Mesenteric fat pad (tissue), 1 donor: ENCODE results near the gene VIT. TPM values are rescaled to one million over a fixed set of nuclear protein-coding genes. Genes with fewer than 3 reads are reported as not detected.
"Not testable (repeated sequence)": the region's sequence is repeated elsewhere in the genome, so short reads cannot be mapped to it uniquely, and the experiment has no call there.

Experiments
- DNase-seq: peaks from one replicate; pipeline ENCODE4 v3.0.0-alpha.2; 2020; ENCODE audit warnings: low spot score
- total RNA-seq: library from RNA; stranded (reverse); fragmentation: NEBNext Ultra II Directional; extraction: Animal tissue kit (Norgen Biotek cat#: 25700); gene quantifications from one replicate; pipeline ENCODE4 v1.2.1, GENCODE V29; 2021
- donor health status: DM: yes; HTN: yes; CAD: no.

Gene VIT
- total RNA-seq, 1 donor from 2014 or later: 5.0 TPM

DNA sequence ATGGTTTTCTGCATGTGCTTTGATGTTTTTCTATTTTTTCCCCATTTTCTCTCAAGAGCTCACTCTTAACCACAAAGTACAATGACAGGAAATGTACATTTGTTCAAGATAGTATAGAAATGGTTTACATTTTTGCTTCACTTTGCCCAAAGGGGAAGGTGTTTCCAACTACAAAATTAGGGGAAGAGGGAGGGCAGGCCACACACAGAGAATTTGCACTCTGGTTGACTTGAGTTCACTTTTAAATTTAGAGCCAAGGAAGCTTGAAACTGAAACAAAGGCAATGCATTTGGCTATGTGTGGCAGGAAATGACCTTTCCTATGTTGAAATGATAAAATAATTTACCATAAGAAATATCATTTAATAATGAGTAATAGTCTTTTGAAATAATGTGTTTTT lies 19.1 kb upstream of the VIT start:
- no peak for DNase-seq

DNA sequence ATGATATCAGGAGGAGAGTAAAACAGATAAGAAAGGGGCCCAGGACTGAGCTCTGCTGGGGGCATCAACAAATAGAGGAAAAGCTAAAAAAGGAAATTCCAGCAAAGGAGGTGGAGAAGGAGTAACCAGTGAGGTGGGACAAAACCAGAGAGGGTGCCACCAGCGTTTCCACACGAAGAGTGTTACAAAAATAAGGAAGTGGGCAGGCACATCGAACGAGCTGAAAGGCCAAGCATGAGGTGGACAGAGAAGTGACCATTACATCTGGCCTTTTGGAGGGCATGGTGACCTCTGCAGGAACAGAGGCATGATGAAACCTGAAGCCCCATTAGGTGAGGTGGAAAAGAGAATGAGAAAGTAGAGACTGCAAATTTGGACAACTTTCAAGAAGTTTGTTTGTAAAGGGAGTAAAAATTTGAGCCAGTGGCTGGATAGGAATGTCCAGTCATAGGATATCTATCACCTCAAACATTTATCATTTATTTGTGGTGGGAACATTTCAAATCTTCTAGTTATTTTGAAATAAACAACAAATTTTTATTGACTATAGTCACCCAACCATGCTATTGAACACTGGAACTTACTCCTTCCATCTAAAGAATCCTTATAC lies 18.4 kb upstream of the VIT start:
- DNase-seq: no peak

DNA sequence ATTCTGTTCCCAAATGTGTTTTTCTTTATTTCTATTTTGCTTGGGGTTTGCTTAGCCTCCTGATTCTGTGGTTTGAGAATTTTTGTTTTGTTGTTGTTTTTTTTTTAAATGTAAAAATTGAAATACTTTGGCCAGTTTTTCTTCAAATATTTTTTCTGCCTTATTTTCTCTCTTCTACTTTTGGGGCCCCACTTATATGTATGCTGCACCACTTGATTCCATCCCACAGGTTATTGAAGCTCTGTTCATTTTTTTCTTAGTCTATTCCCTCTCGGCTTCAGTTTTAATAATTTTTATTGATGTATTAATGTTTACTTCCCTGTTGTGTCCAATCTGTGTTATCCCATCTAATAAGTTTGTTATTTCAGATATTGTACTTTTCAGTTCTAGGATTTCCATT lies 17.7 kb upstream of the VIT start:
- DNase-seq: no peak

DNA sequence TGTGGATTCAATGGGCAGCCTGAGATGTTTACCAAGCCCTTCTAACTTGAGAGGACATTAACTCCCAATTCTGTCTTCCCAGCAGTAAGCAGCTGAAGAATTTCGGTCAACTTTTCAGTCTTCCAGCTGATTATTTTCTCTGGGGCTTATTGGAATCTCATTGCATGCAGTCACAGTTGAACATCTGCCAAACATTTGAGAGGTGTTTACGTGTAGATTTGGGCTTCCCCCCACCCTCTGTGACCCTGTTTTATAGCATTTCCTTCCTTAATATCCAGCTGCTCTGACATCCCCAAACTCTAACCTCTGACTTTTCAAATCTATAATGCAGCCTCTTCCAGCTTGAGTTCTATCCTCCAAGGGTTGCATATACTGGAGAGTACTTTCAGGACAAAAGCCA lies 16.5 kb upstream of the VIT start:
- DNase-seq: no peak

DNA sequence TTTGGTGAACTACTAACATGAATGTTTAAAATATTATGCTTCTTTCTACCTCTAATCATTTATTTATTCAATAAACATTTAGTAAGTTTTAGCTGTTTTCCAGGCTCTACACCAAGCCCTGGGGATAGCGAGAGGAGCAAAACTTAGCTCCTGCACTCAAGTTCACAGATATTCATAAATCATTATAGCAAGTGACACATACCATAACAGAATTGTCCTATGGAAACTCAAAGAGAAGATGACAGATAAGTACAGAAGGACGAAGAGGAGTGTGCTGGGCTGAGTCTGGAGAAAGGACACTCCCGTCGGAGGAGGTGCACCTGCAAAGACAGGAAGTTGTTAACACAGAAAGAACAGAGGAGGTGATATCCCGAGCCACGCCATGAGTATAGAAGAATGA lies 13.9 kb upstream of the VIT start:
- DNase-seq: no peak

DNA sequence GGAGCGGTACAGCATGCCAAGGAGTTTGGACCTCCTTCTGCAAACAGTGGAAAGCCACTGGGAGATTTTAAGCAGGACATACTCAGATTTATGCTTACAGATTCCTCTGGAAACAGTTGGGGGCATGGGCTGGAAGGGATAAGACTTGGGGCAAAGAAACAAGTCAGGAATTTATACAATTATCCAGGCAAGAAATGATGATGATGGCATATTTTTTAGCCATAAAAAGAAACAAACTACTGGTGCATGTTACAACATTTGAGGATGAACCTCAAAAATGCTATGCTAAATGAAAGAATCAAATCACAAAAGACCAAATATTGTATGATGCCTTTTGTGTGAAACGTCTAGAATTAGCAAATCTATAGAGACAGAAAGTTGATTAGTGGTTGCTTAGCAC lies 13.5 kb upstream of the VIT start:
- no peak for DNase-seq

DNA sequence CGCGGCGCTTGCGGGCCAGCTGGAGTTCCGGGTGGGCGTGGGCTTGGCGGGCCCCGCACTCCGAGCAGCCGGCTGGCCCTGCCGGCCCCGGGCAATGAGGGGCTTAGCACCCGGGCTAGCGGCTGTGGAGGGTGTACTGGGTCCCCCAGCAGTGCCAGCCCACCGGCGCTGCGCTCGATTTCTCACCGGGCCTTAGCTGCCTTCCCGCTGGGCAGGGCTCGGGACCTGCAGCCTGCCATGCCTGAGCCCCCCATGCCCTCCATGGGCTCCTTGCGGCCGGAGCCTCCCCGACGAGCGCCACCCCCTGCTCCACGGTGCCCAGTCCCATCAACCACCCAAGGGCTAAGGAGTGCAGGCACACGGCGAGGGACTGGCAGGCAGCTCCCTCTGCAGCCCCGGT lies 8.2 kb upstream of the VIT start:
- DNase-seq: not testable (repeated sequence)

DNA sequence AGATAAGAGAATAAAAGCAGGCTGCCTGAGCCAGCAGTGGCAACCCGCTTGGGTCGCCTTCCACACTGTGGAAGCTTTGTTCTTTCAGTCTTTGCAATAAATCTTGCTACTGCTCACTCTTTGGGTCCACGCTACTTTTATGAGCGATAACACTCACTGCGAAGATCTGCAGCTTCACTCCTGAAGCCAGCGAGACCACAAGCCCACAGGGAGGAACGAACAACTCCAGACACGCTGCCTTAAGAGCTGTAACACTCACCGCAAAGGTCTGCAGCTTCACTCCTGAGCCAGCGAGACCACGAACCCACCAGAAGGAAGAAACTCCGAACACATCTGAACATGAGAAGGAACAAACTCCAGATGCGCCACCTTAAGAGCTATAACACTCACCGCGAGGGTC lies 7.5 kb upstream of the VIT start:
- not testable (repeated sequence) for DNase-seq

DNA sequence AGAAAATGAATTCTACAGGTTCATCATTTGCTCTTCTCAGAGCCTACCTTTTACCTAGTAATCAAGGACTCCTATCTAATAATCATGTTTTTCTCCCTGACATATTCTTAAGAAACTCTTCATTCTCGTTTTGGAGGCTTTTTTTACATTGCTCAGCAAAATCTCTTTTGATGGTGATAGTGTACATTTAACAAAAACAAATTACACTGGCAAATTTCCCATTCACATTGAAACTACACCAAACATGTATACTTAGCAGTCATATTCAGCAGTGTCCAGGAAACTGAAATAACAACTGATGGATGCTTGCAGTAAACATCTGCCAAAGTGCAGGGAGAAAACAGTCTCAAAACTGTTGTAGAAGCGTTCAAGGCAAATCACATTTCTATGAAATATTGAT lies 4.4 kb upstream of the VIT start:
- DNase-seq: no peak

DNA sequence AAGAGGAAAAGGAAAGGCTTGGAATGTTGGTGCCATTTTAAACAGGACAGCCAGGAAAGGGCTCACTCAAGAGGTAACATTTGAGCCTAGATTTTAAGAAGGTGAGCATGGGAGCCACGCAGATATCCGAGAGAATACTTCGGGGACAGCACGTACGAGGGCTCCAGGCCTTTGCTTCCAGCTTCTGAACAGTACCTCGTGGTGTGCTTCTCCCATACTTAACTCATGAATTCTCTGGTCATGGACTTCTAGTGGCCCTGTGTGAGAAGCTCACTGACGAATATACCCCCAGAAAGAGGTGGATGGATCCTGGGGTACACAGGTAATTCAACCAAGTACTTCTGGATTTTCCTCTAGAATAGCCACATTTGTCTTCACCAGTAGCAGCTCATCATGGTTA lies 2.7 kb upstream of the VIT start:
- DNase-seq: no peak

DNA sequence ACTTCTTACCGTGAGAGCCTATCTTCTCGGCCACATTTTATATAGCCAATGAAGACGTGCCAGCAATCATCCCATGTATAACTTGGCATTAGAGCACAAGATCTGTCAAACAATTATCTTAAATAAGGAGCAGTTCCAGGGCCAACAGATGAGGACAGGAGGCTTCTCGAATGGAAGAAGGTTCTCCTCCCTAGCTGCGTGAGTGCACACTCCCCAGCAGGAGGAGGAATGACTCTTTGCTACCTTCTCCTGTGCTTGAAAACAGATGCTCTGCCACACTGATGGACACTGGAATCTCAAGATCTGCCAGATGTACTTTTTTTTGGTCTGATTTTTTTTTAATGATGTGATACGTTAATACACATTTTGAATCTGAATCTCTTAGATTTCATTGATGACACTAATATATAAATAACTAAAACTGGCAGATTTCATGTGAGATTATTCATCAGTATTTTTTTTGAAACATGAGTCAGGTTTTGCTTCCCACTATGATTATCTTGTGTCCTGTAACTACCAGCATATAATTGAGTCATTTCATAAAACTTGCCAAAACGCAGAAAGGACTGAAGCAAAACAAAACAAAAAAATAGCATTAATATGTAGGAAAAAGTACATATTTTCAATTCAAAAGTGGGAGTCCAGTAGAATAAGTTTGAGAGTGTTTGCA lies 626 bp upstream of the VIT start:
- DNase-seq: no peak

DNA sequence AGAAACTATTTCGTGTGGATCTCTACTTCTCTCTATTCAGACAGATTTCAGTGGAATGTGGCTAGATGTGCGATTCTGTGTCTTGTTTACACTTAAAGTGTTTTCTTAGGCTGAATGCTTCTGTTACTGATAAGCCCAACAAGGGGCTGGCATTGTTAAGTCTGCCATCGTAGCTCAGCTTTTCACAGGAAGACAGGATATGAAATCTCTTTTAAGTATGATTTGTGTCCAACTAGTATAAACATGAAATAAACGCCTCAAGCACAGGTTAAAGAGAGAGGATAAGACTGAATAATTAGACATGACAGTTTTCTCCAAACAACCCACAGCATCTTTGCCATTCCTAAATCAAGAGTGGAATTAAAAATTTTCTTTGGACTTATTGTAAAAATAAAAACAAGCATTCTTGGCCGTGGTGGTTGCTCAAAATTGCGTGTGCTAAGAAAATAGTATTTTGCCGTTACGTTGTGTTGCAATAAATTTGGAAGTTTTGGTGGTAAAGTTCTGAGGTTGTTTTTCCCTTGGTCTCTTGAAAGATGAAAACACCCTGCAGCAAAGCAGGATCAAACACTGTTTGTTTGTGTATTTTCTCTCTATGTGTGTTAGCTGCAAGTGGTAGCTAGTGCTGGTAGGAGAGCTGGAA lies 1.0 kb downstream of the VIT start:
- DNase-seq: no peak

DNA sequence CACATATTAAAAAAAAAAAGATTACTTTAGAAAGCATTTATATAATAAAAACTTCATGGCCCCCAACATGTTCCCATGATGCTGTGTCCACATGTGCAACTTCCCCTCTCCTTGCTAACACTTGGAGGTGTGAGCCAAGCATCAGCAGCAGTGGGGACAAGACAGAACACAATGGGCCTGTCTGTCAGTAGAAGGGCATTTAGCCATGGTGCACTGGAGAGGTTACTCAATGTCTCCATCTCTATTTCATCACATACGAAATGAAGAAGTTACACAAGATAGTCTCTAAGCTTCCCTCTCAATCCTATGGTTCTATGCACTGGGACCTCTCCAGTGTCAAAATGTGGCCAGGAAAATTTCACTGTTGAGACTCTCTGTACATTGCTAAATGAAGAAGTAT lies 2.5 kb downstream of the VIT start:
- DNase-seq: no peak

DNA sequence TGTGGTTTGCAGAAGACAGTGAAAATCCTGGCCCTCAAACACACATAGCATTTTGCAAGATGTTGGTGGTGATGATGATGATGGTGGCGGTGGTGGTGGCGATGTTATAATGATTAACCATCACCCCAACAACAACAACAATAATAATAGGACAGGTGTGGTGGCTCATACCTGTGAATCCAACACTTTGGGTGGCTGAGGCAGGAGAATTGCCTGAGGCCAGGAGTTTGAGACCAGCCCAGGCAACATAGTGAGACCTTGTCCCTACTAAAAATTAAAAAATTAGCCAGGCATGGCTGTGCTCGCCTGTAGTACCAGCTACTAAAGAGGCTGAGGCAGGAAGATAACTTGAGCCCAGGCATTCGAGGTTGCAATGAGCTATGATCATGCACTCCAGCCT lies 3.8 kb downstream of the VIT start:
- DNase-seq: no peak

DNA sequence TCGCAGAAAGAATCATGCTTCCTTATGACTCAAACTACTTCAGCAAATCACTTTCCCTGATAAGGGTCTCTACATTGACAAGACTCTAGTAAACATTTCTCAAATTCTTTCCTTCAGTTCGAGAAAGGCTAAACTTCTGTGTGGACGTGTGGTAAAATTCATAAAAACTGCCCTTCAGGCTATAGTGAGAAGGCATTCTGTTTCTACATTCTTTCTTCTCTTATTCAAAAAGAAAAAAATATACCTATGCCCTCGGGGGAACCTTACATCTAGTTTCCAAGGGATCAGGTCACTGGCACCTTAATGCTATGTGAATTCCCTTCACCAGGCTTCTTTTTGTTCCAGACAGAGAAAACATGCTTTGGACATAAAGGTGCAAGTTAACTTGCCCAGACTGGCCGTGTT lies 4.9 kb downstream of the VIT start:
- no peak for DNase-seq

DNA sequence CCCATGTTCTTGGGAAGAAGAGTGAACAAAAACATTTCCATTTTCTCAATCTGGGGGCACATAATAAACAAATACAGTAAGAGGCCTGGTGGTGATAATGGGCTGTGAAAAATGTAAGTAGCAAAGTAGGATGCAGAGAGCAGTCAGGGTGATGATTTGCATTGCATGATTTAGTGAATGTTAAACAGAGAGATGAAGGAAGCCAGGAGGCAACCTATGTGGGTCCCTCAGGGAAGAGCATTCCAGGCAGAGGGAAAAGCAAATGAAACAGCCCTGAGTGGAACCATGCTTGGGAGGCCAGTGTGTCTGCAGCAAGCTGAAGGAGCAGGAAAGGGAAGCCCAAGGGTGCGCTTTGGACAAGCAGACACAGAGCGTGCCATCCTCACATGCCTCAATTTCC lies 5.4 kb downstream of the VIT start:
- DNase-seq: no peak

DNA sequence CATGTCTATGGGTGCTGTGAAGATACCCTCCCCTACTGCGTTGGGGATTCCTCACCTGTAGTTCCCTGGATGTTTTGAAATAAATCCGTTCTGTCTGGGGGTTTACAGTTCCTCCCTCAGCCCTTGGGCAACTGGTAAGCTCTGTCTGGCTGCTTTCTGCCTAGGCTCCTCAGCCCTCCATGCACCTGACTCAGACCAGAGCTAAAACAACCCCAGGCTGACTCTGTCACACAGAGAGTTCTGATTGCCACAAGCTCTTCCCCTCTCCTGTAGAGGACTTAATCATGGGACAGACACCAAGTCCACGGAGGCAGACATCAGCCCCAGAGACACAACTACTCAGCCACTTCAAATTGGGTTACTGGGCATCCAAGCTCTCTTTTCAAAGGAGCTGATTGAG lies 6.3 kb downstream of the VIT start:
- no peak for DNase-seq

DNA sequence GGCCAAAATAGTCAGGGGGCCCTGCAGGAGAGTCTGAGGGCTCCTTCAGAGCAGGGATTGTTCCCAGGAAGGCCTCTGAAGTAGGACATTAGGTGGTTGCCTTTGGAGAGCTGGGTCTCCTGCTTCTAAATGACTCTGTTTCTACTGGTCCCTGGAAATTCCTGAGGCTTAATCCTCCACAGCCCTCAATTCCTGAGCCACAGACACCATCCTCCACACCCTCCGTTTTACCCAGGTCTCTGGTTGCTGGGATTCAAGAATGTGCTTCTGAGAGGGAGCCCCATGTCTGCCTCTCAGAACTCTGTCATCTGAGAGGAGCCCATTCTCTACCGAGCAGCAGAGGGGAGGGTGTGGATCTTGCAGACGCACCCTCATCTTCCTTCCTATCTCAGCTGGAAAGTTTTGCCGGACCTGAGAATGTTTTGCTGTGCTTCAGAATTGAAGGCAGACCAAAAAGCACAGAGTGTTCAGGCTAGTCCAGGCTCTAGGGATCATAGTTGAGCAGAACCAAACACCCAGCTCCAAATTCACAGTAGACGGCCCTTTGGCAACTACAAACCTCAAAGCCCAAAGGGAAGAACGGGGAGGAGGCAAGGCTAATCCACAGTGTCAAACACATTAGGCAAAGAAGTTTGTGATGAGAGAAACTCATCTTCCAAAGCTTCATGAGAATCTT lies 8.1 kb downstream of the VIT start:
- no peak for DNase-seq

DNA sequence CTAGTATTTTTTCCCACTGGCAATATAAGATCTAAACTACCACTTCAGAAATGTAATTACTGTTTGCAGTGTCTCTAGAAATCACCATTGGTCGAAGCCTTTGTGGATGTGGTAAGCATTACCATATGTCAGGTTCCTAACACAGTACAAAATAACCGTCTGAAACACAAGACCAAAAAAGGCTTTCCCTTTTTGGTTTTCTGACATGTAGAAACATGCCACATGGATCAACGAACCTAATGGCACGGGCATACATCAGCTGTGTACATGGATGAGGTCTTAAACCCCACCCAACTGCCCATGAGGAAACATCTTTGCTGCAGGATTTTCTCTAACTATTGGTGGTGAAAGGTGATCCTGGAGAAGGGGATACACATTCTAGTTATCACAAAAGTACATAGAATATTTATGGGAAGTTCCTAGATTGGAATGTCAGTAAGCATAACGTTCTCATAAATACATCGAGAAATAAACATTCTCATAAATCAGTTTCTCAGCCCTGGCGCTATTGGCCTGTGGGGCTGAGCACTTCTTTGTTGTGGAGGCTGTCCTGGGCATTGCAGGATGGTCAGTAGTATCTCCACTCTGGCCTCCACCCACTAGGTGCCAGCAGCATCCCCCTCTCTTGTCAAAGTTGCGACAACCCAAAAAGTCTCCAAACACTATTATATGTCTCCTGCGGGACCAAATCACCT lies 9.0 kb downstream of the VIT start:
- no peak for DNase-seq

DNA sequence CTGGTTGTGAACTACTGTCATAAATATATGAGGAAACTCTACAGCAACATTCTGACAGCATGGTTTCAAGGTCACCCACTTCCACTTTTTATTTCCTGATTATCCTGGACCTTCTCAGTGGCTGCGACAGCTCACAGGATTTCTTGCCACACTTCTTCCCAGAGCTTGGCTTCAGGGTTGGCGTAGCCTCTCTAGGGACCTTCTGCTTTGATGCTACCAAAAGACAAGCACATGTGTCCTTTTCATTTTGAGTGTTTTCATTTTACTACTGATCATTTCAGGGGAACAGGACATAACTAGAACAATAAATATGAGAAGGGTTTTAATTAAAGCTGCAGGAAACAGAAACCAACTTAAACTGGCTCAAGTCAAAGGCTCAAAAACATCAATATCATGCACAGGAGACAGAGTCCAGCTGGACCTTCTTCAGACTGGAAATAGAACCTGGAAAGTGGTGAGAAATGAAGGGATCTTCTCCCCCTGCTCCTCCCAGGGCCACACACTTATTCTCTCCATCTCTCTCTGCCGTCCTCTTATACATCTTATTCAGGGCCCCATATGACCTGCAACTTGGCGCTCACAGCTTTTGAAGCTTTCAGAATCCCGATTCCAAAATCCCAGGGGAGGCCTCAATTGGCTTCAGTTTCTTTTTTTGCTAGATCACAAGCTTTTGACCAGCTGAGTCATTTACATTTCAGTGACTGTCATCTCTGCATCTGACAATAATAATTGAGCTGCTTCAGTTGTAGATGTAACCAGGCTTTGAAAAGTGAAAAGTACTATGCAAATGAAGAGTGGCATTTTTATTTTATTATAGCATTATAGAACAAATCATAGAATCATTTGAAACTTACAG lies 9.7 kb downstream of the VIT start:
- no peak for DNase-seq

DNA sequence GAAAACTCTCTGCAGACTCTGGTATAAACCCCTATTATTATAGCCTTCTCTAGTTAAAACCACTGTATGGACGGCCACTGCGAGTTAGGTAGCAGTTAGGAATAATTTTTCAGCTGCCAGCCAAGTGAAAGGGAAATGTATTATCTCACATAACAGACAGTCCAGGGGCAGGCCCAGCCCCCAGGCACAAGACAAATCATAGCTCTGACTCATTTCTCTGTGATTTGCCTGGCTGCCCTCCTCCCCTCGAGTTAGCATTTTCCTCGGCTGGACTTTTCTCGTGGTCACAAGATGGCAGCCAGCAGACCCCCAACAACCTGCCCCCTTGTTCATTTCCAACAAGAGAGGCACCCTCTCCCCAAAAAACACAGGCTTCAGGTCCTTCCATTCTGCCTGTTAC lies 10.5 kb downstream of the VIT start:
- DNase-seq: no peak
